ENCODE measurements around the gene BMAL2. TPM values are rescaled to one million over a fixed set of nuclear protein-coding genes. Genes with fewer than 3 reads are reported as not detected.

Gene BMAL2
- polyA plus RNA-seq (2013, experiment 1 of 2): 2.0 TPM
- polyA plus RNA-seq (2013, experiment 2 of 2): 2.9 TPM

GRCh38 chr12:27332714-27333402 is at the start of gene BMAL2:
BMAL2 (plus strand) TSS chr12:27332836; CDS start chr12:27333073, 237 bp downstream.
- Histone ChIP-seq H3K4me3 (ENCODE audit: extremely low read depth, insufficient read depth, low read length, poor library complexity, severe bottlenecking) (peak within 1 kb of the TSS; percentile 46), H3K27ac (ENCODE audit: low read depth, low read length, severe bottlenecking) (no peak within 1 kb of the TSS), H3K36me3 (ENCODE audit: control insufficient read depth, insufficient read depth, low read length) (peaks cover 3% of the 10 kb centered on the region), H3K4me1 (ENCODE audit: control insufficient read depth, insufficient read depth, low read length, poor library complexity, severe bottlenecking) (peaks cover 7% of the 10 kb centered on the region), H3K9me3 (ENCODE audit: control insufficient read depth, low read length) (no peaks in the 10 kb centered on the region)
- 0% methylated on average over 43 to 86 of the region's 96 CpGs for WGBS, 2 experiments (ENCODE audit: insufficient coverage in 2 of 2)

- 93 to 97% methylated on average over 3 of the region's 3 CpGs for WGBS, 2 experiments (ENCODE audit: insufficient coverage in 2 of 2)
- Histone ChIP-seq H3K36me3 (ENCODE audit: control insufficient read depth, insufficient read depth, low read length) (no peaks in the 10 kb centered on the region), H3K9me3 (ENCODE audit: control insufficient read depth, low read length) (no peaks in the 10 kb centered on the region), H3K27ac (ENCODE audit: low read depth, low read length, severe bottlenecking) (peak overlapping the region; percentile 7), H3K4me3 (ENCODE audit: extremely low read depth, insufficient read depth, low read length, poor library complexity, severe bottlenecking) (no peak overlapping the region), H3K4me1 (ENCODE audit: control insufficient read depth, insufficient read depth, low read length, poor library complexity, severe bottlenecking) (peaks cover 20% of the 10 kb centered on the region)
Observed at GRCh38 chr12:27284021-27284420, 48.6 kb upstream of the BMAL2 start.

- Histone ChIP-seq H3K4me3 (ENCODE audit: extremely low read depth, insufficient read depth, low read length, poor library complexity, severe bottlenecking) (no peak overlapping the region), H3K27ac (ENCODE audit: low read depth, low read length, severe bottlenecking) (peak overlapping the region; percentile 68), H3K9me3 (ENCODE audit: control insufficient read depth, low read length) (no peaks in the 10 kb centered on the region), H3K4me1 (ENCODE audit: control insufficient read depth, insufficient read depth, low read length, poor library complexity, severe bottlenecking) (peaks cover 20% of the 10 kb centered on the region), H3K36me3 (ENCODE audit: control insufficient read depth, insufficient read depth, low read length) (no peaks in the 10 kb centered on the region)
- 80 to 83% methylated on average over 1 of the region's 2 CpGs for WGBS, 2 experiments (ENCODE audit: insufficient coverage in 2 of 2)
Observed at GRCh38 chr12:27284751-27285150, 47.9 kb upstream of the BMAL2 start.

- Histone ChIP-seq H3K27ac (ENCODE audit: low read depth, low read length, severe bottlenecking) (peak overlapping the region; percentile 68), H3K9me3 (ENCODE audit: control insufficient read depth, low read length) (no peaks in the 10 kb centered on the region), H3K36me3 (ENCODE audit: control insufficient read depth, insufficient read depth, low read length) (no peaks in the 10 kb centered on the region), H3K4me3 (ENCODE audit: extremely low read depth, insufficient read depth, low read length, poor library complexity, severe bottlenecking) (no peak overlapping the region), H3K4me1 (ENCODE audit: control insufficient read depth, insufficient read depth, low read length, poor library complexity, severe bottlenecking) (peaks cover 16% of the 10 kb centered on the region)
- no CpG with 5 or more reads among the region's 1 CpG for WGBS, 2 experiments (ENCODE audit: insufficient coverage in 2 of 2)
Observed at GRCh38 chr12:27285403-27285802, 47.2 kb upstream of the BMAL2 start.

GRCh38 chr12:27289414-27289813 is 43.2 kb upstream of the BMAL2 start:
- no peaks in the 10 kb centered on the region for H3K36me3 ChIP-seq (ENCODE audit: control insufficient read depth, insufficient read depth, low read length)
- H3K4me3 ChIP-seq (ENCODE audit: extremely low read depth, insufficient read depth, low read length, poor library complexity, severe bottlenecking): no peak overlapping the region
- peaks cover 29% of the 10 kb centered on the region for H3K4me1 ChIP-seq (ENCODE audit: control insufficient read depth, insufficient read depth, low read length, poor library complexity, severe bottlenecking)
- WGBS, 2 experiments (ENCODE audit: insufficient coverage in 2 of 2): no CpG with 5 or more reads among the region's 3 CpGs
- H3K9me3 ChIP-seq (ENCODE audit: control insufficient read depth, low read length): no peaks in the 10 kb centered on the region
- H3K27ac ChIP-seq (ENCODE audit: low read depth, low read length, severe bottlenecking): no peak overlapping the region

GRCh38 chr12:27290501-27291168 is 42.0 kb upstream of the BMAL2 start:
- H3K27ac ChIP-seq (ENCODE audit: low read depth, low read length, severe bottlenecking): no peak overlapping the region
- H3K4me1 ChIP-seq (ENCODE audit: control insufficient read depth, insufficient read depth, low read length, poor library complexity, severe bottlenecking): peaks cover 20% of the 10 kb centered on the region
- WGBS, 2 experiments (ENCODE audit: insufficient coverage in 2 of 2): 52 to 78% methylated on average over 3 of the region's 4 CpGs
- no peak overlapping the region for H3K4me3 ChIP-seq (ENCODE audit: extremely low read depth, insufficient read depth, low read length, poor library complexity, severe bottlenecking)
- H3K36me3 ChIP-seq (ENCODE audit: control insufficient read depth, insufficient read depth, low read length): no peaks in the 10 kb centered on the region
- H3K9me3 ChIP-seq (ENCODE audit: control insufficient read depth, low read length): no peaks in the 10 kb centered on the region

GRCh38 chr12:27291862-27292261 is 40.8 kb upstream of the BMAL2 start:
- 13% methylated on average over 1 of the region's 1 CpG; no CpG with 5 or more reads in 1 of the 2 experiments for WGBS, 2 experiments (ENCODE audit: insufficient coverage in 2 of 2)
- H3K4me1 ChIP-seq (ENCODE audit: control insufficient read depth, insufficient read depth, low read length, poor library complexity, severe bottlenecking): peaks cover 15% of the 10 kb centered on the region
- no peaks in the 10 kb centered on the region for H3K36me3 ChIP-seq (ENCODE audit: control insufficient read depth, insufficient read depth, low read length)
- no peak overlapping the region for H3K27ac ChIP-seq (ENCODE audit: low read depth, low read length, severe bottlenecking)
- no peak overlapping the region for H3K4me3 ChIP-seq (ENCODE audit: extremely low read depth, insufficient read depth, low read length, poor library complexity, severe bottlenecking)
- no peaks in the 10 kb centered on the region for H3K9me3 ChIP-seq (ENCODE audit: control insufficient read depth, low read length)

- 89 to 100% methylated on average over 1 of the region's 2 CpGs for WGBS, 2 experiments (ENCODE audit: insufficient coverage in 2 of 2)
- H3K27ac ChIP-seq (ENCODE audit: low read depth, low read length, severe bottlenecking): no peak overlapping the region
Observed at GRCh38 chr12:27292718-27293117, 39.9 kb upstream of the BMAL2 start.

GRCh38 chr12:27293463-27293862 is 39.2 kb upstream of the BMAL2 start:
- Histone ChIP-seq H3K27ac (ENCODE audit: low read depth, low read length, severe bottlenecking) (no peak overlapping the region), H3K36me3 (ENCODE audit: control insufficient read depth, insufficient read depth, low read length) (peaks cover 9% of the 10 kb centered on the region), H3K4me3 (ENCODE audit: extremely low read depth, insufficient read depth, low read length, poor library complexity, severe bottlenecking) (no peak overlapping the region), H3K9me3 (ENCODE audit: control insufficient read depth, low read length) (no peaks in the 10 kb centered on the region), H3K4me1 (ENCODE audit: control insufficient read depth, insufficient read depth, low read length, poor library complexity, severe bottlenecking) (peaks cover 15% of the 10 kb centered on the region)
- WGBS, 2 experiments (ENCODE audit: insufficient coverage in 2 of 2): 90 to 93% methylated on average over 3 of the region's 3 CpGs

More at GRCh38 chr12:27292718-27293117, 39.9 kb upstream of the BMAL2 start:
- Histone ChIP-seq H3K4me1 (ENCODE audit: control insufficient read depth, insufficient read depth, low read length, poor library complexity, severe bottlenecking) (peaks cover 15% of the 10 kb centered on the region), H3K4me3 (ENCODE audit: extremely low read depth, insufficient read depth, low read length, poor library complexity, severe bottlenecking) (no peak overlapping the region), H3K36me3 (ENCODE audit: control insufficient read depth, insufficient read depth, low read length) (peaks cover 1% of the 10 kb centered on the region), H3K9me3 (ENCODE audit: control insufficient read depth, low read length) (no peaks in the 10 kb centered on the region)

- Histone ChIP-seq H3K4me1 (ENCODE audit: control insufficient read depth, insufficient read depth, low read length, poor library complexity, severe bottlenecking) (peaks cover 4% of the 10 kb centered on the region), H3K27ac (ENCODE audit: low read depth, low read length, severe bottlenecking) (no peak overlapping the region)
- 82 to 84% methylated on average over 5 to 6 of the region's 6 CpGs for WGBS, 2 experiments (ENCODE audit: insufficient coverage in 2 of 2)
Observed at GRCh38 chr12:27296674-27297073, 36.0 kb upstream of the BMAL2 start.

GRCh38 chr12:27297566-27297965 is 35.1 kb upstream of the BMAL2 start:
- Histone ChIP-seq H3K36me3 (ENCODE audit: control insufficient read depth, insufficient read depth, low read length) (peaks cover 28% of the 10 kb centered on the region), H3K4me3 (ENCODE audit: extremely low read depth, insufficient read depth, low read length, poor library complexity, severe bottlenecking) (no peak overlapping the region), H3K4me1 (ENCODE audit: control insufficient read depth, insufficient read depth, low read length, poor library complexity, severe bottlenecking) (no peaks in the 10 kb centered on the region), H3K9me3 (ENCODE audit: control insufficient read depth, low read length) (no peaks in the 10 kb centered on the region), H3K27ac (ENCODE audit: low read depth, low read length, severe bottlenecking) (no peak overlapping the region)
- 100% methylated on average over 3 of the region's 4 CpGs; no CpG with 5 or more reads in 1 of the 2 experiments for WGBS, 2 experiments (ENCODE audit: insufficient coverage in 2 of 2)

More at GRCh38 chr12:27296674-27297073, 36.0 kb upstream of the BMAL2 start:
- H3K36me3 ChIP-seq (ENCODE audit: control insufficient read depth, insufficient read depth, low read length): peaks cover 28% of the 10 kb centered on the region
- H3K9me3 ChIP-seq (ENCODE audit: control insufficient read depth, low read length): no peaks in the 10 kb centered on the region
- no peak overlapping the region for H3K4me3 ChIP-seq (ENCODE audit: extremely low read depth, insufficient read depth, low read length, poor library complexity, severe bottlenecking)
